K562 (cell line): ENCODE results near the gene EMC9. TPM values are rescaled to one million over a fixed set of nuclear protein-coding genes. Genes with fewer than 3 reads are reported as not detected.

Source experiments
- BRD9 ChIP-seq: fragments of 450-650 bp; IDR thresholded peaks from 2 replicates; pipeline ENCODE4 v1.6.1; 2018; ENCODE audit warnings: low read depth; ENCODE audit not compliant: partially characterized antibody
- FOXJ2 ChIP-seq: fragments of 200-800 bp; sonication (Bioruptor generic); IDR thresholded peaks from 2 replicates; pipeline ENCODE4 v1.6.1; 2016; ENCODE audit warnings: missing genetic modification characterization, missing compliant biosample characterization
- GABPA ChIP-seq: fragments of 200-800 bp; sonication (Bioruptor generic); conservative IDR thresholded peaks from 2 replicates; pipeline ENCODE4 v1.6.1; 2016; ENCODE audit warnings: low read depth, missing genetic modification characterization, missing compliant biosample characterization
- HDAC8 ChIP-seq: fragments of 450-650 bp; IDR thresholded peaks from 2 replicates; pipeline ENCODE4 v1.6.1; 2016; ENCODE audit warnings: mild to moderate bottlenecking, missing genetic modification characterization, moderate library complexity, missing compliant biosample characterization
- HNRNPL ChIP-seq: fragments of 200-400 bp; formaldehyde crosslinking; IDR thresholded peaks from 2 replicates; pipeline ENCODE4 v1.6.1; 2017; ENCODE audit warnings: low read depth, mild to moderate bottlenecking, low read length
- MYNN ChIP-seq, 2 experiments: sonication (generic); formaldehyde crosslinking in 1 of 2; IDR thresholded peaks; 2 replicates each; pipeline versions ENCODE4 v1.5.0 to v1.6.1; 2016 to 2020; ENCODE audit warnings: antibody characterized with exemption in 1 of 2, missing genetic modification reagents in 1 of 2
- NCOA6 ChIP-seq: fragments of 450-650 bp; IDR thresholded peaks from 2 replicates; pipeline ENCODE4 v1.6.1; 2017; ENCODE audit warnings: mild to moderate bottlenecking
- NFRKB ChIP-seq: fragments of 450-650 bp; IDR thresholded peaks from 2 replicates; pipeline ENCODE4 v1.6.1; 2016; ENCODE audit warnings: low read depth
- PCBP2 ChIP-seq: fragments of 200-400 bp; formaldehyde crosslinking; IDR thresholded peaks from 2 replicates; pipeline ENCODE4 v1.6.1; 2018; ENCODE audit warnings: low read length, low read depth, mild to moderate bottlenecking, moderate library complexity; ENCODE audit not compliant: poor library complexity, severe bottlenecking
- PHF8 ChIP-seq: fragments of 200-600 bp; sonication (generic); IDR thresholded peaks from 2 replicates; pipeline ENCODE4 v1.6.1; 2012; ENCODE audit warnings: mixed run types, mild to moderate bottlenecking, inconsistent platforms, low read length, moderate library complexity, borderline replicate concordance
- RFX1 ChIP-seq: fragments of 450-650 bp; IDR thresholded peaks from 2 replicates; pipeline ENCODE4 v1.6.1; 2016; ENCODE audit warnings: mild to moderate bottlenecking, moderate library complexity
- SLC30A9 ChIP-seq: fragments of 250-450 bp; sonication (Bioruptor Pico); IDR thresholded peaks from 2 replicates; pipeline ENCODE4 v1.8.0; 2022; ENCODE audit warnings: mild to moderate bottlenecking, moderate library complexity
- SMAD4 ChIP-seq: fragments of 250-450 bp; sonication (Bioruptor Pico); conservative IDR thresholded peaks from 2 replicates; pipeline ENCODE4 v1.8.0; 2021; ENCODE audit warnings: inconsistent platforms, mild to moderate bottlenecking, moderate library complexity
- TRIM28 ChIP-seq: fragments of 450-650 bp; IDR thresholded peaks from 2 replicates; pipeline ENCODE4 v1.6.1; 2017
- ZFP36 ChIP-seq: fragments of 150-350 bp; IDR thresholded peaks from 2 replicates; pipeline ENCODE4 v1.6.1; 2018; ENCODE audit warnings: low read length, low read depth; ENCODE audit not compliant: partially characterized antibody
- ZNF384 ChIP-seq: IDR thresholded peaks from 2 replicates; pipeline ENCODE4 v1.6.1; 2012; ENCODE audit warnings: low read depth, low read length, improper control_type of control experiment
- ZNF551 ChIP-seq: fragments of 250-450 bp; sonication (Bioruptor Pico); IDR thresholded peaks from 2 replicates; pipeline ENCODE4 v1.5.0; 2021; ENCODE audit warnings: mild to moderate bottlenecking, moderate library complexity
- ZNF764 ChIP-seq: fragments of 250-450 bp; sonication (Bioruptor Pico); IDR thresholded peaks from 2 replicates; pipeline ENCODE4 v1.4.0; 2020; ENCODE audit warnings: low read depth, mild to moderate bottlenecking, moderate library complexity
- ZNF766 ChIP-seq: fragments of 200-800 bp; sonication (Bioruptor generic); conservative IDR thresholded peaks from 2 replicates; pipeline ENCODE4 v1.6.1; 2016; ENCODE audit warnings: missing genetic modification characterization, missing compliant biosample characterization
- ZNF77 ChIP-seq: fragments of 250-450 bp; sonication (Bioruptor Pico); IDR thresholded peaks from 2 replicates; pipeline ENCODE4 v1.5.0; 2020
- ZNF778 ChIP-seq: fragments of 450-650 bp; formaldehyde crosslinking; IDR thresholded peaks from 2 replicates; pipeline ENCODE4 v1.4.0; 2020; ENCODE audit warnings: mild to moderate bottlenecking, moderate library complexity
- polyA plus RNA-seq, 8 experiments: library from polyadenylated mRNA; depleted of rRNA in 4 of 8; stranded (reverse) in 5 of 8; unstranded in 3 of 8; fragments of >200 nt; fragmentation: Nextera tagmentation in 2 of 8; fragmentation: Illumina TruSeq in 1 of 8; extraction: Ambion mirVana in 2 of 8; extraction: Trizol in 1 of 8; gene quantifications; 2 replicates each; pipeline versions ENCODE4 v1.2.1 to v1.2.3, GENCODE V29; 2011 to 2014; ENCODE audit warnings: inconsistent platforms in 1 of 8, missing spikeins in 1 of 8
- total RNA-seq, 7 experiments: library from RNA; depleted of rRNA in 6 of 7; stranded (reverse); fragments of >200 nt in 6 of 7; fragmentation: Illumina TruSeq in 2 of 7; extraction: Trizol in 2 of 7; gene quantifications; 2 replicates each; pipeline versions ENCODE4 v1.2.1 to v1.2.3, GENCODE V29; 2011 to 2021; ENCODE audit warnings: low replicate concordance in 1 of 7
- TF ChIP-seq, protein P1 (sequence below): fragments of 450-650 bp; IDR thresholded peaks from 2 replicates; pipeline ENCODE4 v1.6.1; 2018; ENCODE audit warnings: mild to moderate bottlenecking, low read depth; ENCODE audit not compliant: partially characterized antibody
- TF ChIP-seq, protein P2 (sequence below), 2 experiments: IDR thresholded peaks; 2 replicates each; pipeline ENCODE4 v1.6.1; 2012; ENCODE audit warnings: improper control_type of control experiment in 2 of 2, low read depth in 2 of 2, low read length in 2 of 2, borderline replicate concordance in 1 of 2
- TF ChIP-seq, protein P3 (sequence below): fragments of 250-450 bp; sonication (Bioruptor Pico); IDR thresholded peaks from 2 replicates; pipeline ENCODE4 v1.5.0; 2020; ENCODE audit warnings: mild to moderate bottlenecking

The EMC9 gene
- total and polyA plus RNA-seq, 9 of the 15 experiments (the other 6 are each of a cell fraction or from before 2014, with no cell fraction given): 3.1 to 13.2 (median 7.8) TPM

DNA sequence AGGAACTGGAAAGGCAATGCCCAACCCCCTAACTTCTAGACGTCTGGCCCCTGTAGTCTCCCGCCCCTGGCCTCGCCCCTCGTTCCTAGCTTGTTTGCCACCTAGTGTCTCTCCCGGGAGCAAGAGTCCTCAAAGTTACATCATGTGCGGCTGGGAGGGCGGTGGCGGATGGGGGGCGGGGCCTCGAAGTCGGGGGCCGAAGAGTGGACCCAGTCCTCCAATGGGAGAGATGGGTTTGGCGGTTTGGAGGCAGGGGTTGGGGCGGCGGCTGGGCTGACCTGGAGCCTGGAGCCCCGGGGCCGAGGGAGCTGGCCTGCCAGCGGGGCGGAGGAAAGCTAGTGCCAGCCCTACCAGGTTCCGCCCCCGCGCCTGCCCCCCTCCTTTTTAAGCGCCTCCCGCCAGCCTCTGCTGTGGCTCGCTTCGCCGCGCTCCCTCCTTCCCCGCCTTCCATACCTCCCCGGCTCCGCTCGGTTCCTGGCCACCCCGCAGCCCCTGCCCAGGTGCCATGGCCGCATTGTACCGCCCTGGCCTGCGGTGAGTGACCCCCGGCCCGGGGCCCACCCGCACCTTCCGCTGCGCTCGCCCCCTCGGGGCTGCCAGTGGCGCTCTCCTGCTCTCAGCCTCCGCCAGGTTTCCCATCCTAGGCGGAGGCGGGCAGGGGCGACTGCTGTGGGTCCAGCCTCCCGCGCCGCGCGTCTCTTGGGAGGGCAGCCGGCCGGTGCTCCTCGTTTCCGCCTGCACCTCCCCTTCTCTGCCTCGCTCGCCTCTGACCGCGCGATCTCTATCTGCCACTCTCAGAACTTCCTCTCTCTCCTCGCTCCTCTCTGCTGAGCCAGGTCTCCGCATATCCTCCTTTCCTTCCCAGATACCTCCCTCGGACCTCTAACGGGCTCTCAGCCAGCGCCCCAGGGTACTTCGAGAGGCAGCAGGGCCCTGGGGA lies 47.2 kb downstream of the EMC9 start, which contains the start of gene PCK2 (continued):
- TF ChIP-seq BRD9: peak; percentile 18
- TF ChIP-seq, protein P1, sequence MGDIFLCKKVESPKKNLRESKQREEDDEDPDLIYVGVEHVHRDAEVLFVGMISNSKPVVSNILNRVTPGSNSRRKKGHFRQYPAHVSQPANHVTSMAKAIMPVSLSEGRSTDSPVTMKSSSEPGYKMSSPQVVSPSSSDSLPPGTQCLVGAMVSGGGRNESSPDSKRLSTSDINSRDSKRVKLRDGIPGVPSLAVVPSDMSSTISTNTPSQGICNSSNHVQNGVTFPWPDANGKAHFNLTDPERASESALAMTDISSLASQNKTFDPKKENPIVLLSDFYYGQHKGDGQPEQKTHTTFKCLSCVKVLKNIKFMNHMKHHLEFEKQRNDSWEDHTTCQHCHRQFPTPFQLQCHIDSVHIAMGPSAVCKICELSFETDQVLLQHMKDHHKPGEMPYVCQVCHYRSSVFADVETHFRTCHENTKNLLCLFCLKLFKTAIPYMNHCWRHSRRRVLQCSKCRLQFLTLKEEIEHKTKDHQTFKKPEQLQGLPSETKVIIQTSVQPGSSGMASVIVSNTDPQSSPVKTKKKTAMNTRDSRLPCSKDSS: no peak
- peak; percentile 78; the same call in 1 of the 2 replicates for TF ChIP-seq PHF8
- peak; percentile 35 for TF ChIP-seq NFRKB
- TF ChIP-seq NCOA6: no peak
- no peak; the same call in 1 of the 2 replicates for TF ChIP-seq ZNF766 (CRISPR knock-in tag)
- TF ChIP-seq ZNF778 (CRISPR knock-in tag): no peak
- no peak for TF ChIP-seq ZNF77 (CRISPR knock-in tag)
- TF ChIP-seq ZNF764 (CRISPR knock-in tag): no peak
- peak; percentile 91 for TF ChIP-seq SMAD4 (CRISPR knock-in tag)
- no peak for TF ChIP-seq RFX1
- TF ChIP-seq, protein P2, sequence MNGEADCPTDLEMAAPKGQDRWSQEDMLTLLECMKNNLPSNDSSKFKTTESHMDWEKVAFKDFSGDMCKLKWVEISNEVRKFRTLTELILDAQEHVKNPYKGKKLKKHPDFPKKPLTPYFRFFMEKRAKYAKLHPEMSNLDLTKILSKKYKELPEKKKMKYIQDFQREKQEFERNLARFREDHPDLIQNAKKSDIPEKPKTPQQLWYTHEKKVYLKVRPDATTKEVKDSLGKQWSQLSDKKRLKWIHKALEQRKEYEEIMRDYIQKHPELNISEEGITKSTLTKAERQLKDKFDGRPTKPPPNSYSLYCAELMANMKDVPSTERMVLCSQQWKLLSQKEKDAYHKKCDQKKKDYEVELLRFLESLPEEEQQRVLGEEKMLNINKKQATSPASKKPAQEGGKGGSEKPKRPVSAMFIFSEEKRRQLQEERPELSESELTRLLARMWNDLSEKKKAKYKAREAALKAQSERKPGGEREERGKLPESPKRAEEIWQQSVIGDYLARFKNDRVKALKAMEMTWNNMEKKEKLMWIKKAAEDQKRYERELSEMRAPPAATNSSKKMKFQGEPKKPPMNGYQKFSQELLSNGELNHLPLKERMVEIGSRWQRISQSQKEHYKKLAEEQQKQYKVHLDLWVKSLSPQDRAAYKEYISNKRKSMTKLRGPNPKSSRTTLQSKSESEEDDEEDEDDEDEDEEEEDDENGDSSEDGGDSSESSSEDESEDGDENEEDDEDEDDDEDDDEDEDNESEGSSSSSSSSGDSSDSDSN (IDR thresholded peaks at IDR 0.05; ENCODE audit: borderline replicate concordance in 1 of 2, low read depth in 2 of 2, low read length in 2 of 2): 0 out of 4 replicates have a peak, but pooled peaks of 1 of the 2 experiments have one; percentile 23
- TF ChIP-seq ZFP36: no peak
- no peak for TF ChIP-seq SLC30A9 (CRISPR knock-in tag)
- peak; percentile 70; the same call in 1 of the 2 replicates for TF ChIP-seq FOXJ2
- peak; percentile 99 for TF ChIP-seq PCBP2
- peak; percentile 97 for TF ChIP-seq HNRNPL
- no peak for TF ChIP-seq ZNF551 (CRISPR knock-in tag)
- TF ChIP-seq, protein P3, sequence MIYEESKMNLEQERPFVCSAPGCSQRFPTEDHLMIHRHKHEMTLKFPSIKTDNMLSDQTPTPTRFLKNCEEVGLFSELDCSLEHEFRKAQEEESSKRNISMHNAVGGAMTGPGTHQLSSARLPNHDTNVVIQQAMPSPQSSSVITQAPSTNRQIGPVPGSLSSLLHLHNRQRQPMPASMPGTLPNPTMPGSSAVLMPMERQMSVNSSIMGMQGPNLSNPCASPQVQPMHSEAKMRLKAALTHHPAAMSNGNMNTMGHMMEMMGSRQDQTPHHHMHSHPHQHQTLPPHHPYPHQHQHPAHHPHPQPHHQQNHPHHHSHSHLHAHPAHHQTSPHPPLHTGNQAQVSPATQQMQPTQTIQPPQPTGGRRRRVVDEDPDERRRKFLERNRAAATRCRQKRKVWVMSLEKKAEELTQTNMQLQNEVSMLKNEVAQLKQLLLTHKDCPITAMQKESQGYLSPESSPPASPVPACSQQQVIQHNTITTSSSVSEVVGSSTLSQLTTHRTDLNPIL (CRISPR knock-in tag): no peak
- TF ChIP-seq ZNF384: no peak
- TF ChIP-seq MYNN (IDR thresholded peaks at IDR 0.05): no peak; the same call in 1 of the 2 replicates
- TF ChIP-seq MYNN (CRISPR knock-in tag; IDR thresholded peaks at IDR 0.05): no peak
- TF ChIP-seq HDAC8: no peak
- no peak for TF ChIP-seq TRIM28
- TF ChIP-seq GABPA (tag): peak; percentile 64
